ENCODE data around the gene ARHGEF40. TPM values are rescaled to one million over a fixed set of nuclear protein-coding genes. Genes with fewer than 3 reads are reported as not detected.
A peak's percentile ranks its signal among the peaks of the same experiment; 100 is the strongest.

Gene ARHGEF40
- polyA plus RNA-seq, 1 experiment, result 62.7 TPM

DNA sequence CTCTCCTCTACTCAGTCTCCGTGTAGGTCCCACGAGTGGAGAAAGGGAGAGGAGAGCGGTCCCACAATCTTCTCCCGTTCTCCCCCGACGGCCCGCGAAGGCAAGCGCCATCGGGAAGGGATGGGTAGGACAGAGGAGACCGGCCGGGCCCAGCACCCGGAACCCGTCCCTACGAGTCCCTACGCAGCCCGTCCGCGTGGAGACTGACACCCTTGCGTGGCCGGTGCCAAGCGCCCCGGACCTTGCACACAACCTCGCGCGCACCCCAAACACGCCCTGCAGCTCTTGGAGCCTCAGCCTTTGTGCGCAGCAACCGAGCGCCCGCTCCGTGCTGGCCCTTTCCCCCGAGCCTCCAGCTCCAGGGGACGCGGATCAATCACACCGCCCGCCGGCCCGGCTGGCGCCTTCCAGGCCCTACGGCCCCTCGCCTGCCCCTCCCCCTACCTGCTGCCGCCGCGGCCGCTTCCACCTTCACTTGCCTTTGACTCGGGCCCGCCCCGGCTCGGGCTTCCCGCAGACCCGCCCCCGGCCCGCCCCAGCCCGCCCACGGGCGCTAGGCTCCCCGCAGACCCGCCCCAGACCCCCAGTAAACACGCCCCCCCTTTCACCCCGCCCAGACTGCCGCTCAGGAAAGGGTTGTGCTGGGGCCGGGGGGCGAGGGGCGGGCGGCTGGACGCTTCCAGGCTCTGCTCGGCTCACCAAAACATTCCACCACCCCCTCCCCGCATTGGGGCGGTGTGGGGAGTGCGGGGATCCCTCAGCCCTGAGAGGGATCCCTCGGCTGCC is 45.3 kb upstream of the ARHGEF40 start, which contains the start of gene NDRG2:
TSS of gene NDRG2 (minus strand) at position 477 of the 786 bp plus-strand sequence. CDS start 1,746 bp downstream, outside the sequence.
- TF ChIP-seq, protein P1, sequence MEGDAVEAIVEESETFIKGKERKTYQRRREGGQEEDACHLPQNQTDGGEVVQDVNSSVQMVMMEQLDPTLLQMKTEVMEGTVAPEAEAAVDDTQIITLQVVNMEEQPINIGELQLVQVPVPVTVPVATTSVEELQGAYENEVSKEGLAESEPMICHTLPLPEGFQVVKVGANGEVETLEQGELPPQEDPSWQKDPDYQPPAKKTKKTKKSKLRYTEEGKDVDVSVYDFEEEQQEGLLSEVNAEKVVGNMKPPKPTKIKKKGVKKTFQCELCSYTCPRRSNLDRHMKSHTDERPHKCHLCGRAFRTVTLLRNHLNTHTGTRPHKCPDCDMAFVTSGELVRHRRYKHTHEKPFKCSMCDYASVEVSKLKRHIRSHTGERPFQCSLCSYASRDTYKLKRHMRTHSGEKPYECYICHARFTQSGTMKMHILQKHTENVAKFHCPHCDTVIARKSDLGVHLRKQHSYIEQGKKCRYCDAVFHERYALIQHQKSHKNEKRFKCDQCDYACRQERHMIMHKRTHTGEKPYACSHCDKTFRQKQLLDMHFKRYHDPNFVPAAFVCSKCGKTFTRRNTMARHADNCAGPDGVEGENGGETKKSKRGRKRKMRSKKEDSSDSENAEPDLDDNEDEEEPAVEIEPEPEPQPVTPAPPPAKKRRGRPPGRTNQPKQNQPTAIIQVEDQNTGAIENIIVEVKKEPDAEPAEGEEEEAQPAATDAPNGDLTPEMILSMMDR (IDR thresholded peaks at IDR 0.05; ENCODE audit: insufficient read depth, low read depth, low read length), result no peak
- Histone ChIP-seq H3K36me3 (ENCODE audit: control insufficient read depth, insufficient read depth, low read length) (no peaks in the 10 kb centered on the region), H3K27me3 (ENCODE audit: control insufficient read depth, insufficient read depth, low read length) (peaks cover 42% of the 10 kb centered on the region), H3K4me3 (ENCODE audit: low read depth, low read length) (peak within 1 kb of the TSS; percentile 36)
- DNase-seq (ENCODE audit: low read depth), result no peak
- ChIA-PET CTCF (interaction anchor here (2.6 to 15.6 kb wide), 3 partner anchors 10 to 82 kb away, joined by 14 to 233 read pairs (median 16); partner anchors contain the start of gene TMEM253), POLR2A (no interaction called here)

DNA sequence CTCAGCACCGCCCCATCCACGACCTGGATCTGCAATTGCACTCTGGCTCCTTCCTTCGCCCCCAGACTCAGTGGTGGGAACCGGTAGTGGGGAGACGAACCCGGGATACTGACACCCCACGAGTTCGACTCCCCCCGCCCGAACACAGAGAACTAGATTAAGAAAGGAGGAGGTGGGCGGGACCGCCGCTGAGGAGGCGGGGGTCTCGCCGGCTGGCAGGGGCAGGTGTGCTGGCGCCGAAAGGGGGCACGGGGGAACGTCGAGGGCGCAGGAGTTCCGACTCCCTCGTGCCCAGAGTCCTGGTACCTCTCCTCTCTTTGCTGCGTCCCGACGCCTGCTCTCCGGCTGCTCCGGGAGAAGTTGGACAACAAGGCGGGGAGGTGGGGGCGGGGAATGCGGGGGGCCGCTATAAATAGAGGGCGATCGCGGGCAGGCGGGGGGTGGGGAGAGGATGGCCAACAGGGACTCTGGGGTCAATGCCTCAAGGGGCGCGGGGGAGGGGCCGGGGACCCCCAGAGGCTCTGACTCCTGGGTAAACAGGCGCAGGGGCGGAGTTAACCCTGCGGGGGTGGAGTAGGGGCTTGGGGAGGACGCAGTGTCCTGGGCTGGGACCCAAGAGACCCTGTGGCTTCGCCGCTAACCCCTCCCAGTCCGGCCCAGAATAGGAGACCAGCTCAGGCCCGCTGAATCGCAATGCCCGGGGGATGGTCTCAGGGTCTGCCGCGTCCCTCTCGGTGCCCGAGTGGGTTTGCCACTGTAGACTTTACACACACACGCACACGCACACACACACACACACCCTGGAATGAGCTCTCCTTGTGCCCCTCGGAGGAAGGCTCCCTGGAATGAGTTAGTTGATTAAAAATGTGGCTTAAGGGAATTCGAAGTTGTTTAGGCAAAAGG is 44.5 kb upstream of the ARHGEF40 start:
- H3K36me3 ChIP-seq (ENCODE audit: control insufficient read depth, insufficient read depth, low read length), result no peaks in the 10 kb centered on the region

DNA sequence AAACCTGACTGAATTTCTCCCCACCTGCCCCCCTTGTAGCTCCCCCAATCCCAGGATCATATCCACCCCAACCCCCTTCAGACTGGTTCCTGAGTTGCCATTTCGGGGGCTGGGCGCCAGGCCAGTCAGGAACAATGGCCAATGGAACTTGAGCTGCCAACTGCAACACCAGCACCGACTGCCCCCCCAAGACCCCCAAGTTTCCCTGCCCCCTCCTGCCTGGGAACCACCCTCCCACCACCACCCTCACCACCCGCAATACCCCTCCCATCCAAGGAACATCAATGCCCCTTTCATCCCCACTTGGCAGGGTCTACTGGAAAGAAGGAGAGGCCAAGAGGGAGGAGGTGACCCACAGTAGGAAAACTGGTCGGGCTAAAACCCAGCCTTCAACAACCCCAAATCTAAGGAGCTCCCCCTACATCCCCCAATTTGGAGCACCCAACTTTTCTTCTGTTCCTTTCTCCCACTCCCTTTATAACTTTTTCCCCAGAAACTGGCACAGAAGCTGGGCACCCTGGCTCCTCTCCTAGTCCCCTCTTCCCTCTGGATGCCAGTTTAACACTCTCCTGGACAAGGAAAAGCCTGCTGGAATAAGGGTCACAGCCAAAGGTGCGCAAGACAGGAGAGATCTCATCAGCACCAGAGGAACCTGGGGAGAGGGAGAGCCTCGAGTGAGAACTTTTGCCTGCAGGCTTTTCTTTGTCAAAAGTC is 43.7 kb upstream of the ARHGEF40 start:
- TF ChIP-seq, protein P1 (IDR thresholded peaks at IDR 0.05; ENCODE audit: insufficient read depth, low read depth, low read length), result no peak
- POLR2A ChIA-PET, result no interaction called here
- H3K27me3 ChIP-seq (ENCODE audit: control insufficient read depth, insufficient read depth, low read length), result peaks cover 41% of the 10 kb centered on the region

More for the DNA sequence above, 44.5 kb upstream of the ARHGEF40 start:
- ChIA-PET CTCF (interaction anchor here (0.7 to 3.1 kb wide), 5 partner anchors 10 to 67 kb away, joined by 3 to 16 read pairs (median 11); no protein-coding TSS in a partner anchor), POLR2A (no interaction called here)
- Histone ChIP-seq H3K4me3 (ENCODE audit: low read depth, low read length) (peak overlapping the region; percentile 36), H3K27me3 (ENCODE audit: control insufficient read depth, insufficient read depth, low read length) (peaks cover 42% of the 10 kb centered on the region)
- no peak for DNase-seq (ENCODE audit: low read depth)
- TF ChIP-seq, protein P1 (IDR thresholded peaks at IDR 0.05; ENCODE audit: insufficient read depth, low read depth, low read length), result no peak

DNA sequence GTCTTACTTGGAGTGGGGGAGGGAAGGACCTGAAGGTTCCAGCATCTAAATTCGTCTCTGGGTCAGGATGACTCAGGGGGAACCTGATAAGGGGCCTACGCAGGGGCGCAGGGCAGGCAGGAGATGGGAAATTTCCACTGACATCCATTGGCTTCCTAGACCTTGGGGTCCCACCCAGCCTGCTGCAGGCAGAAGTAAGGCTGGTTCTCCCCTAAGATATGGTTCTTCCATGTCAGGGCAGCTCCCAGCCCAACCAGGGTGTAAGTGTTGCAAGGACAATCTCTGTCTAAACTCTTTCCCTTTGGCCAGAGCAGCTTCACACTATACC is 43.2 kb upstream of the ARHGEF40 start:
- DNase-seq (ENCODE audit: low read depth), result no peak
- POLR2A ChIA-PET, result no interaction called here
- CTCF ChIA-PET, result interaction anchor here (2.2 to 3.1 kb wide), 2 partner anchors 12 to 13 kb away, joined by 11 to 15 read pairs; no protein-coding TSS in a partner anchor
- TF ChIP-seq, protein P1 (IDR thresholded peaks at IDR 0.05; ENCODE audit: insufficient read depth, low read depth, low read length), result no peak
- H3K4me3 ChIP-seq (ENCODE audit: low read depth, low read length), result no peak overlapping the region
- H3K36me3 ChIP-seq (ENCODE audit: control insufficient read depth, insufficient read depth, low read length), result no peaks in the 10 kb centered on the region
- peaks cover 41% of the 10 kb centered on the region for H3K27me3 ChIP-seq (ENCODE audit: control insufficient read depth, insufficient read depth, low read length)

More for the DNA sequence above, 43.7 kb upstream of the ARHGEF40 start:
- CTCF ChIA-PET, result interaction anchor here (0.7 to 3.1 kb wide), 4 partner anchors 11 to 66 kb away, joined by 3 to 15 read pairs (median 7); no protein-coding TSS in a partner anchor
- Histone ChIP-seq H3K36me3 (ENCODE audit: control insufficient read depth, insufficient read depth, low read length) (no peaks in the 10 kb centered on the region), H3K4me3 (ENCODE audit: low read depth, low read length) (no peak overlapping the region)
- no peak for DNase-seq (ENCODE audit: low read depth)
